ENCODE data around the gene COCH.

COCH gene

GRCh38 chr14:30935445-30935844 lies 61.1 kb downstream of the COCH start:
- no peak for TF ChIP-seq CTCF (IDR thresholded peaks at IDR 0.05; ENCODE audit: unreplicated experiment in 3 of 3)
- peaks cover 41% of the 10 kb centered on the region for H3K36me3 Mint-ChIP-seq (ENCODE audit: low read depth)
- H3K9me3 Mint-ChIP-seq, result no peaks in the 10 kb centered on the region
- no peaks in the 10 kb centered on the region for H3K27me3 Mint-ChIP-seq (ENCODE audit: low read depth)
- no peaks in the 10 kb centered on the region for H3K4me1 Mint-ChIP-seq
- H3K4me3 Mint-ChIP-seq, result no peak overlapping the region
- no peak overlapping the region for H3K27ac Mint-ChIP-seq

- no peak overlapping the region for H3K4me3 Mint-ChIP-seq
- no peaks in the 10 kb centered on the region for H3K9me3 Mint-ChIP-seq
- no peak for TF ChIP-seq CTCF (IDR thresholded peaks at IDR 0.05; ENCODE audit: unreplicated experiment in 3 of 3)
- no peaks in the 10 kb centered on the region for H3K27me3 Mint-ChIP-seq (ENCODE audit: low read depth)
- no peaks in the 10 kb centered on the region for H3K4me1 Mint-ChIP-seq
- peaks cover 47% of the 10 kb centered on the region for H3K36me3 Mint-ChIP-seq (ENCODE audit: low read depth)
- H3K27ac Mint-ChIP-seq, result no peak overlapping the region
These were observed 64.3 kb downstream of the COCH start for GRCh38 chr14:30938617-30939016.

Measured in nephron (organoid).